ENCODE measurements around the gene NCKIPSD. TPM values are rescaled to one million over a fixed set of nuclear protein-coding genes. Genes with fewer than 3 reads are reported as not detected.

Gene NCKIPSD
- total RNA-seq, 1 donor from 2014 or later, result 9.7 TPM

DNA sequence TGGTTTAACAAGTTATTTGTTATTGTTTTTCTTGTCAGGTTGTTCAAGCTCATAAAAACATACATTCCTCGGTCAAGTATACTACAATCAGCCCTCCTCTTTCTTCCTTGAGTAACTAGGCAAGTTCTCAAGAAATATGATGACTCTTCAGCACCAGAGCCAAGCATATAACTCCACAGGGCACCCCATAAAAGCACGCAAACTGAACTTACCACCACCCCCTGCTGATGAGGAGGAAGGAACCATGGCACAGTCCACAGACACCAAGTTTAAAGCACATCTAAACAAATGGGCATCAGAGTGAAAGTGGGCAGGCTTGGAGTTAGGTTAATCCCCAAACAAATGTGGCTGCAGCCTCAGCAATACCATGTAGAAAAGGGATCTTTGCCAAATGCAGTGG, 26.0 kb upstream of the NCKIPSD start:
- Mint-ChIP-seq H3K4me3 (no peak overlapping the region), H3K4me1 (peaks cover 57% of the 10 kb centered on the region), H3K27ac (no peak overlapping the region), H3K9me3 (no peaks in the 10 kb centered on the region), H3K27me3 (no peaks in the 10 kb centered on the region), H3K36me3 (ENCODE audit: low read depth) (peaks cover 64% of the 10 kb centered on the region)
- ChIA-PET CTCF (no interaction called here), POLR2A (no interaction called here)
- intact Hi-C loops (cut with micrococcal nuclease), result loop anchor here (10.0 kb wide), 2 partner anchors 267 to 703 kb away; partner anchors contain the start of genes ATRIP, CCDC51, RHOA and TCTA
- no peak for ATAC-seq (ENCODE audit: low read depth)
- TF ChIP-seq CTCF (IDR thresholded peaks at IDR 0.05), result no peak
- DNase-seq, result no peak

GRCh38 chr3:48709051-48709461, 23.3 kb upstream of the NCKIPSD start:
- ChIA-PET CTCF (interaction anchor here (1.3 kb wide), 1 partner anchor 23 kb away, joined by 3 read pairs; the partner anchor contains the start of gene NCKIPSD), POLR2A (interaction anchor here (1.6 kb wide), 1 partner anchor 8 kb away, joined by 5 read pairs; the partner anchor contains the start of gene IP6K2)
- no peak for TF ChIP-seq CTCF (IDR thresholded peaks at IDR 0.05)
- Mint-ChIP-seq H3K27me3 (no peaks in the 10 kb centered on the region), H3K4me1 (peaks cover 38% of the 10 kb centered on the region), H3K27ac (peak overlapping the region; percentile 53), H3K4me3 (no peak overlapping the region), H3K36me3 (ENCODE audit: low read depth) (peaks cover 64% of the 10 kb centered on the region), H3K9me3 (no peaks in the 10 kb centered on the region)
- ATAC-seq (ENCODE audit: low read depth), result peak; percentile 14
- DNase-seq, result no peak
- intact Hi-C loops (cut with micrococcal nuclease), result no loop called here

GRCh38 chr3:48708481-48708889, 22.8 kb upstream of the NCKIPSD start:
- Mint-ChIP-seq H3K36me3 (ENCODE audit: low read depth) (peaks cover 64% of the 10 kb centered on the region), H3K9me3 (no peaks in the 10 kb centered on the region), H3K27me3 (no peaks in the 10 kb centered on the region), H3K4me1 (peaks cover 37% of the 10 kb centered on the region), H3K4me3 (no peak overlapping the region), H3K27ac (no peak overlapping the region)
- ChIA-PET POLR2A (interaction anchor here (1.6 kb wide), 1 partner anchor 9 kb away, joined by 5 read pairs; the partner anchor contains the start of gene IP6K2), CTCF (interaction anchor here (1.3 kb wide), 1 partner anchor 23 kb away, joined by 3 read pairs; the partner anchor contains the start of gene NCKIPSD)
- ATAC-seq (ENCODE audit: low read depth) (no peak), DNase-seq (no peak)
- intact Hi-C loops (cut with micrococcal nuclease), result no loop called here
- TF ChIP-seq CTCF (IDR thresholded peaks at IDR 0.05), result no peak

DNA sequence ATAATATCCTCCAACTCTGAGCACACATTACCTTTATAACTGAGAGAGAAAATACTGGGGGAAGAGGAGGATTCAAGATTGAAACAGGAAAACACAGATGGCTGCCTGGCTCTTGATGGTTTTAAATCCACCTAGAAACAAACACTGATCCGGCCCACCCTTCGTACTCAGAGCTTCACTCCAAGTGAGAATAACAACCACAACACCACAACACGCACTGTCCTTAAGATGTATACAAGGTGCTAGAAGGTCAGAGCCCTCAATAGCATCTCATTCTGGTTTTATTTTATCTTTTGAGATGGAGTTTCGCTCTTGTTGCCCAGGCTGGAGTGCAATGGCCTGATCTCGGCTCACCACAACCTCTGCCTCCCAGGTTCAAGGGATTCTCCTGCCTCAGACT, 21.4 kb upstream of the NCKIPSD start:
- CTCF ChIA-PET, result no interaction called here
- TF ChIP-seq CTCF (IDR thresholded peaks at IDR 0.05), result no peak
- intact Hi-C loops (cut with micrococcal nuclease), result no loop called here
- POLR2A ChIA-PET, result no interaction called here
- Mint-ChIP-seq H3K9me3 (no peaks in the 10 kb centered on the region), H3K27ac (no peak overlapping the region), H3K36me3 (ENCODE audit: low read depth) (peaks cover 65% of the 10 kb centered on the region), H3K27me3 (no peaks in the 10 kb centered on the region), H3K4me3 (no peak overlapping the region), H3K4me1 (peaks cover 37% of the 10 kb centered on the region)
- DNase-seq (no peak), ATAC-seq (ENCODE audit: low read depth) (no peak)

DNA sequence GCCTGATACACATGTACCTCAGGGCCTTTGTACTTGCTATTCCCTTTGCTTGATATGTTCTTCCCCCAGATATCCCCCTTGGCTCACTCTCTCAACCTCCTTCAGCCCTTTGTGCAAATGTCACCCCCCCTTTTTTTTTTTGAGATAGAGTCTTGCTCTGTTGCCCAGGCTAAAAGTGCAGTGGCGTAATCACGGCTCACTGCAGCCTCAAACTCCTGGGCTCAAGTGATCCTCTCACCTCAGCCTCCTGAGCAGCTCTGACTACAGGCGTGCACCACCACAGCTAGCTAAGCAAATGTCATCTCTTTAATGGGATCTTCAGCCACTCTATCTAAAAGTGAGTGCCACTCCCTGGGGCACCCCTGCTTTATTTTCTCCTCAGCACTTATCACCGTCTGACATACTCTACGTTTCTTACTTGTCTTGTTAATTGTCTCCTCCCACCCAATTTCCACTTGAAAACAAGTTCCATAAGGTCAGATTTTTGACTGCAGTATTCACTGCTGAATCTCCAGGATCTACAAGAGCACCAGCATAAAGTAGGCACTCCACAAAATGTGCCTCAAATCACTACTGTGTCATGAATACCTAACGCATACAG, 16.7 kb upstream of the NCKIPSD start:
- H3K4me1 Mint-ChIP-seq, result peaks cover 15% of the 10 kb centered on the region
- no peak overlapping the region for H3K4me3 Mint-ChIP-seq
- no peak for TF ChIP-seq CTCF (IDR thresholded peaks at IDR 0.05)
- H3K27ac Mint-ChIP-seq, result no peak overlapping the region
- DNase-seq (no peak), ATAC-seq (ENCODE audit: low read depth) (no peak)
- POLR2A ChIA-PET, result no interaction called here
- intact Hi-C loops (cut with micrococcal nuclease), result no loop called here
- H3K27me3 Mint-ChIP-seq, result no peaks in the 10 kb centered on the region
- CTCF ChIA-PET, result no interaction called here
- H3K36me3 Mint-ChIP-seq (ENCODE audit: low read depth), result peaks cover 45% of the 10 kb centered on the region
- H3K9me3 Mint-ChIP-seq, result no peaks in the 10 kb centered on the region

Measured in activated B cell treated with CpG ODN at 0.5 μM for 24 hours (primary cell).